Glutamatergic neuron (in vitro differentiated cells): Measurements from ENCODE around the gene TNFSF13. TPM values are rescaled to one million over a fixed set of nuclear protein-coding genes. Genes with fewer than 3 reads are reported as not detected.

Source experiments
- DNase-seq: peaks from one replicate; pipeline ENCODE4 v3.0.0; 2022
- H3K27ac Mint-ChIP-seq: one replicate; pipeline ENCODE4 v1.8.0; 2020; ENCODE audit warnings: mild to moderate bottlenecking, mixed read lengths, inconsistent platforms; ENCODE audit not compliant: unreplicated experiment
- H3K27me3 Mint-ChIP-seq: one replicate; pipeline ENCODE4 v1.8.0; 2020; ENCODE audit warnings: mild to moderate bottlenecking, moderate library complexity, mixed read lengths, inconsistent platforms; ENCODE audit not compliant: unreplicated experiment
- H3K36me3 Mint-ChIP-seq: one replicate; pipeline ENCODE4 v1.8.0; 2020; ENCODE audit warnings: mild to moderate bottlenecking, mixed read lengths, inconsistent platforms; ENCODE audit not compliant: unreplicated experiment
- H3K4me1 Mint-ChIP-seq: one replicate; pipeline ENCODE4 v1.8.0; 2020; ENCODE audit warnings: mild to moderate bottlenecking, low read depth, mixed read lengths, inconsistent platforms; ENCODE audit not compliant: unreplicated experiment
- H3K4me3 Mint-ChIP-seq: one replicate; pipeline ENCODE4 v1.8.0; 2020; ENCODE audit warnings: mild to moderate bottlenecking, mixed read lengths, inconsistent platforms; ENCODE audit not compliant: unreplicated experiment
- H3K9me3 Mint-ChIP-seq: one replicate; pipeline ENCODE4 v1.8.0; 2020; ENCODE audit warnings: mild to moderate bottlenecking, moderate library complexity, mixed read lengths, inconsistent platforms; ENCODE audit not compliant: unreplicated experiment
- total RNA-seq: library from RNA; stranded (reverse); fragmentation: NEBNext Ultra II Directional; extraction: Animal tissue kit (Norgen Biotek cat#: 25700); gene quantifications from one replicate; pipeline ENCODE4 v1.2.1, GENCODE V29; 2021; ENCODE audit not compliant: unreplicated experiment
- TF ChIP-seq, protein P1 (sequence below): fragments of 200-600 bp; sonication (generic); IDR thresholded peaks from one replicate; pipeline ENCODE4 v1.5.0; 2021; ENCODE audit not compliant: partially characterized antibody, unreplicated experiment

The TNFSF13 gene
- total RNA-seq, 1 donor from 2014 or later = not detected

- Mint-ChIP-seq H3K27ac (peak overlapping the region; percentile 98), H3K27me3 (peaks cover 10% of the 10 kb centered on the region), H3K4me3 (peak overlapping the region; percentile 98), H3K4me1 (peaks cover 28% of the 10 kb centered on the region), H3K36me3 (peaks cover 4% of the 10 kb centered on the region), H3K9me3 (peaks cover 14% of the 10 kb centered on the region)
- TF ChIP-seq, protein P1, sequence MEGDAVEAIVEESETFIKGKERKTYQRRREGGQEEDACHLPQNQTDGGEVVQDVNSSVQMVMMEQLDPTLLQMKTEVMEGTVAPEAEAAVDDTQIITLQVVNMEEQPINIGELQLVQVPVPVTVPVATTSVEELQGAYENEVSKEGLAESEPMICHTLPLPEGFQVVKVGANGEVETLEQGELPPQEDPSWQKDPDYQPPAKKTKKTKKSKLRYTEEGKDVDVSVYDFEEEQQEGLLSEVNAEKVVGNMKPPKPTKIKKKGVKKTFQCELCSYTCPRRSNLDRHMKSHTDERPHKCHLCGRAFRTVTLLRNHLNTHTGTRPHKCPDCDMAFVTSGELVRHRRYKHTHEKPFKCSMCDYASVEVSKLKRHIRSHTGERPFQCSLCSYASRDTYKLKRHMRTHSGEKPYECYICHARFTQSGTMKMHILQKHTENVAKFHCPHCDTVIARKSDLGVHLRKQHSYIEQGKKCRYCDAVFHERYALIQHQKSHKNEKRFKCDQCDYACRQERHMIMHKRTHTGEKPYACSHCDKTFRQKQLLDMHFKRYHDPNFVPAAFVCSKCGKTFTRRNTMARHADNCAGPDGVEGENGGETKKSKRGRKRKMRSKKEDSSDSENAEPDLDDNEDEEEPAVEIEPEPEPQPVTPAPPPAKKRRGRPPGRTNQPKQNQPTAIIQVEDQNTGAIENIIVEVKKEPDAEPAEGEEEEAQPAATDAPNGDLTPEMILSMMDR = no peak
- DNase-seq = peak; percentile 93
Measured at GRCh38 chr17:7573324-7574080, 15.0 kb downstream of the TNFSF13 start.

GRCh38 chr17:7574176-7574953, 15.8 kb downstream of the TNFSF13 start:
- TF ChIP-seq, protein P1 = no peak
- H3K27me3 Mint-ChIP-seq = peaks cover 10% of the 10 kb centered on the region
- peak overlapping the region; percentile 98 for H3K4me3 Mint-ChIP-seq
- peak overlapping the region; percentile 66 for H3K27ac Mint-ChIP-seq
- H3K4me1 Mint-ChIP-seq = peaks cover 30% of the 10 kb centered on the region
- H3K36me3 Mint-ChIP-seq = peaks cover 4% of the 10 kb centered on the region
- no peak for DNase-seq
- peaks cover 14% of the 10 kb centered on the region for H3K9me3 Mint-ChIP-seq

GRCh38 chr17:7575481-7575883, 16.9 kb downstream of the TNFSF13 start:
- peaks cover 16% of the 10 kb centered on the region for H3K9me3 Mint-ChIP-seq
- H3K27ac Mint-ChIP-seq = no peak overlapping the region
- peaks cover 4% of the 10 kb centered on the region for H3K36me3 Mint-ChIP-seq
- TF ChIP-seq, protein P1 = no peak
- H3K4me1 Mint-ChIP-seq = peaks cover 30% of the 10 kb centered on the region
- peaks cover 8% of the 10 kb centered on the region for H3K27me3 Mint-ChIP-seq
- DNase-seq = no peak
- peak overlapping the region; percentile 98 for H3K4me3 Mint-ChIP-seq

- peaks cover 4% of the 10 kb centered on the region for H3K36me3 Mint-ChIP-seq
- peaks cover 32% of the 10 kb centered on the region for H3K4me1 Mint-ChIP-seq
- DNase-seq = no peak
- peaks cover 17% of the 10 kb centered on the region for H3K9me3 Mint-ChIP-seq
- TF ChIP-seq, protein P1 = no peak
- H3K27me3 Mint-ChIP-seq = peaks cover 13% of the 10 kb centered on the region
- H3K4me3 Mint-ChIP-seq = peak overlapping the region; percentile 98
- H3K27ac Mint-ChIP-seq = no peak overlapping the region
Measured at GRCh38 chr17:7575959-7576358, 17.4 kb downstream of the TNFSF13 start.
